Endothelial cell of umbilical vein (primary cell): ENCODE measurements around the gene STAG1. TPM values are rescaled to one million over a fixed set of nuclear protein-coding genes. Genes with fewer than 3 reads are reported as not detected.

ENCODE experiments used
- BruUV-seq: library from RNA; stranded (reverse); fragments of 400-500 nt; replicated peaks from 2 replicates; lab custom pipeline; 2021; lab: Mats Ljungman, UMichigan
- CTCF ChIA-PET: fragments of 300-600, 350-600 bp; sonication (Branson Sonifier 250); formaldehyde crosslinking; loops from one replicate; lab custom pipeline; 2021; ENCODE audit warnings: antibody characterized with exemption, inconsistent platforms; lab: Charles Lee
- POLR2A ChIA-PET: fragments of 300-600, 350-600 bp; sonication (Branson Sonifier 250); formaldehyde crosslinking; loops from one replicate; lab custom pipeline; 2021; ENCODE audit warnings: antibody characterized with exemption, inconsistent platforms; lab: Charles Lee
- DNase-seq: peaks from one replicate; pipeline ENCODE4 v3.0.0-alpha.2; 2011; ENCODE audit warnings: low read depth, low spot score
- FAIRE-seq: peaks from 2 replicates; lab custom pipeline; 2011; peaks lifted over from hg19 to GRCh38; lab: Jason Lieb, UNC
- H2AFZ ChIP-seq: 2 replicates; pipeline ENCODE4 v1.6.0; 2012; ENCODE audit warnings: low read depth, low read length, control low read depth, inconsistent platforms
- H3K27ac ChIP-seq: 2 replicates; pipeline ENCODE4 v1.5.1; 2011; ENCODE audit warnings: low read depth, mild to moderate bottlenecking, control low read depth, low read length, moderate library complexity; ENCODE audit not compliant: insufficient read depth
- H3K27me3 ChIP-seq, 2 experiments: 2 replicates each; pipeline versions ENCODE4 v1.6.0 to v1.6.1; 2011; ENCODE audit warnings: low read length in 2 of 2, mixed read lengths in 1 of 2; ENCODE audit not compliant: control insufficient read depth in 2 of 2, insufficient read depth in 2 of 2
- H3K36me3 ChIP-seq, 2 experiments: 2 replicates in 1 of 2; 3 replicates in 1 of 2; pipeline ENCODE4 v1.5.1; 2011; ENCODE audit warnings: low read length in 2 of 2, mild to moderate bottlenecking in 1 of 2, moderate library complexity in 1 of 2; ENCODE audit not compliant: control insufficient read depth in 2 of 2, insufficient read depth in 2 of 2; ENCODE audit errors: extremely low read depth in 1 of 2
- H3K4me1 ChIP-seq: 3 replicates; pipeline ENCODE4 v1.5.1; 2011; ENCODE audit warnings: mild to moderate bottlenecking, low read length; ENCODE audit not compliant: control insufficient read depth, insufficient read depth; ENCODE audit errors: extremely low read depth
- H3K4me2 ChIP-seq: 2 replicates; pipeline ENCODE4 v1.6.1; 2011; ENCODE audit warnings: low read length, control low read depth, mixed read lengths; ENCODE audit not compliant: insufficient read depth
- H3K4me3 ChIP-seq, 3 experiments: fragments of 200-600 bp in 1 of 3; sonication (generic), shearing (Covaris generic) in 1 of 3; replicated peaks in 1 of 3; 2 replicates each; pipeline ENCODE4 v1.5.1; 2011 to 2016; ENCODE audit warnings: control low read depth in 3 of 3, low read length in 3 of 3, mild to moderate bottlenecking in 2 of 3, inconsistent platforms in 1 of 3, low read depth in 1 of 3, moderate library complexity in 1 of 3; ENCODE audit not compliant: insufficient read depth in 1 of 3
- H3K79me2 ChIP-seq: 2 replicates; pipeline ENCODE4 v1.6.0; 2012; ENCODE audit warnings: low read length, inconsistent platforms; ENCODE audit not compliant: control insufficient read depth, insufficient read depth
- H3K9ac ChIP-seq: replicated peaks from 2 replicates; pipeline ENCODE3; 2011; ENCODE audit warnings: low read length, control low read depth; ENCODE audit not compliant: insufficient read depth; ENCODE audit errors: extremely low read depth
- H3K9me1 ChIP-seq: replicated peaks from 3 replicates; pipeline ENCODE4 v1.6.0; 2011; ENCODE audit warnings: mild to moderate bottlenecking, low read length; ENCODE audit not compliant: control insufficient read depth, insufficient read depth; ENCODE audit errors: extremely low read depth
- H3K9me3 ChIP-seq: replicated peaks from 2 replicates; pipeline ENCODE4 v1.5.1; 2012; ENCODE audit warnings: low read length, inconsistent platforms; ENCODE audit not compliant: control insufficient read depth, insufficient read depth
- H4K20me1 ChIP-seq: replicated peaks from 2 replicates; pipeline ENCODE3; 2011; ENCODE audit warnings: mild to moderate bottlenecking, low read length; ENCODE audit not compliant: control insufficient read depth, insufficient read depth; ENCODE audit errors: extremely low read depth
- EZH2 ChIP-seq: IDR thresholded peaks from 2 replicates; pipeline ENCODE4 v1.6.1; 2012; ENCODE audit warnings: borderline replicate concordance, low read depth, mild to moderate bottlenecking, moderate library complexity, low read length, inconsistent platforms; ENCODE audit not compliant: severe bottlenecking
- FOS ChIP-seq: IDR thresholded peaks from 2 replicates; pipeline ENCODE4 v1.6.1; 2011; ENCODE audit warnings: mild to moderate bottlenecking, low read length, moderate library complexity, borderline replicate concordance; ENCODE audit not compliant: insufficient read depth
- GATA2 ChIP-seq: IDR thresholded peaks from 2 replicates; pipeline ENCODE4 v1.7.0; 2011; ENCODE audit warnings: low read depth, mild to moderate bottlenecking, moderate library complexity, mixed read lengths, low read length; ENCODE audit not compliant: insufficient read length, insufficient read depth
- JUN ChIP-seq: IDR thresholded peaks from 2 replicates; pipeline ENCODE4 v1.6.1; 2011; ENCODE audit warnings: borderline replicate concordance, low read depth; ENCODE audit not compliant: insufficient read length, insufficient read depth
- MYC ChIP-seq: IDR thresholded peaks from one replicate; pipeline ENCODE4 v1.6.1; 2011; ENCODE audit warnings: mild to moderate bottlenecking, low read depth, low read length
- POLR2A ChIP-seq: IDR thresholded peaks from 2 replicates; pipeline ENCODE4 v1.6.1; 2012; ENCODE audit warnings: low read depth, mild to moderate bottlenecking, control low read depth, low read length
- POLR2AphosphoS5 ChIP-seq: IDR thresholded peaks from 2 replicates; pipeline ENCODE4 v1.6.1; 2012; ENCODE audit warnings: low read depth, mild to moderate bottlenecking, control low read depth, low read length, moderate library complexity; ENCODE audit not compliant: insufficient read depth
- dilution Hi-C: fragments of 300-500 bp; cut with MboI; formaldehyde crosslinking; loops from one replicate; pipeline ENCODE4 v1.15.0; 2019; ENCODE audit warnings: low sequenced_read_pairs; ENCODE audit not compliant: extremely low pct_ligation_motif_present
- intact Hi-C: fragments of 100-400 bp; cut with micrococcal nuclease; formaldehyde crosslinking; loops from one replicate; pipeline ENCODE4 v1.10.0; 2022
- polyA plus RNA-seq, 4 experiments: library from polyadenylated mRNA; depleted of rRNA in 3 of 4; stranded (reverse) in 3 of 4; unstranded in 1 of 4; fragments of >200 nt; gene quantifications; 2 replicates each; pipeline versions ENCODE4 v1.2.1 to v1.2.3, GENCODE V29; 2011 to 2012; ENCODE audit warnings: missing spikeins in 1 of 4
- total RNA-seq: library from RNA; stranded (reverse); gene quantifications from 2 replicates; pipeline ENCODE4 v1.2.3, GENCODE V29; 2021
- TF ChIP-seq, protein P1 (sequence below), 2 donors: IDR thresholded peaks; 1 replicate in 1 of 2; 2 replicates in 1 of 2; pipeline ENCODE4 v1.5.1; 2011; ENCODE audit warnings: low read length in 2 of 2, mild to moderate bottlenecking in 2 of 2, moderate library complexity in 2 of 2, control low read depth in 1 of 2, inconsistent platforms in 1 of 2, low read depth in 1 of 2; ENCODE audit not compliant: insufficient read depth in 1 of 2; ENCODE audit errors: extremely low read depth in 1 of 2
- TF ChIP-seq, protein P2 (sequence below): IDR thresholded peaks from 2 replicates; pipeline ENCODE4 v1.6.1; 2011; ENCODE audit not compliant: insufficient read depth, insufficient read length

Gene STAG1
- total and polyA plus RNA-seq, 2 donors (not counting 3 experiments of a cell fraction or from before 2014, with no cell fraction given): 7.4 to 42.1 TPM

DNA sequence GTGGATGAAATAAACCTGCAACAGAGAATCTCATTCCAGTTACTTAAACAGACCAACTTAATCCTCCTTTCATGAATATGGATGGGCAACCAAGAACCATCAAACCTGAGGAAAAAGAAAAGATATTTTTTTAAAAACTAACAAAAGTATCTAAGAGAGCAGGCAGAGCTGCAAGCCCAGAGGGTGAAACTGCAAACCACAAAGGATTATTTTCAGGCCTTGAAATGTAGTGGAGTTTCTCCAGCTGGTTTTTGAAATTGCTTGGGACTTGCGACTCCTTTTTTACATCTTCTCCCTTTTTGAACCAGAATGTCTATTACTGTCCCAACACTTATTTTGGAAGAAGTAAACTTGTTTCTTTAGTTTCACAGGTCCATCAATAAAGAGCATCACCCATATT, 87.4 kb downstream of the STAG1 start:
- FAIRE-seq (no peak), DNase-seq (no peak)
- no peak overlapping the region for H3K27ac ChIP-seq
- peaks cover 7% of the 10 kb centered on the region for H3K4me1 ChIP-seq
- H3K4me3 ChIP-seq: no peak overlapping the region
- no peak overlapping the region for H3K4me2 ChIP-seq
- no peak overlapping the region for H2AFZ ChIP-seq
- H3K9ac ChIP-seq: no peak overlapping the region
- intact Hi-C loops: no loop called here
- H4K20me1 ChIP-seq: no peaks in the 10 kb centered on the region
- H3K27me3 ChIP-seq: no peaks in the 10 kb centered on the region
- H3K79me2 ChIP-seq: peaks cover 68% of the 10 kb centered on the region
- H3K36me3 ChIP-seq: no peaks in the 10 kb centered on the region
- ChIA-PET CTCF (interaction anchor here (0.5 to 1.4 kb wide), 2 partner anchors 60 to 88 kb away, joined by 3 to 5 read pairs; partner anchors contain the start of gene STAG1), POLR2A (no interaction called here)
- H3K9me1 ChIP-seq: no peaks in the 10 kb centered on the region
- no peak for TF ChIP-seq POLR2A
- no peak for TF ChIP-seq EZH2
- no peak for TF ChIP-seq MYC
- no peak for TF ChIP-seq JUN
- TF ChIP-seq, protein P1, sequence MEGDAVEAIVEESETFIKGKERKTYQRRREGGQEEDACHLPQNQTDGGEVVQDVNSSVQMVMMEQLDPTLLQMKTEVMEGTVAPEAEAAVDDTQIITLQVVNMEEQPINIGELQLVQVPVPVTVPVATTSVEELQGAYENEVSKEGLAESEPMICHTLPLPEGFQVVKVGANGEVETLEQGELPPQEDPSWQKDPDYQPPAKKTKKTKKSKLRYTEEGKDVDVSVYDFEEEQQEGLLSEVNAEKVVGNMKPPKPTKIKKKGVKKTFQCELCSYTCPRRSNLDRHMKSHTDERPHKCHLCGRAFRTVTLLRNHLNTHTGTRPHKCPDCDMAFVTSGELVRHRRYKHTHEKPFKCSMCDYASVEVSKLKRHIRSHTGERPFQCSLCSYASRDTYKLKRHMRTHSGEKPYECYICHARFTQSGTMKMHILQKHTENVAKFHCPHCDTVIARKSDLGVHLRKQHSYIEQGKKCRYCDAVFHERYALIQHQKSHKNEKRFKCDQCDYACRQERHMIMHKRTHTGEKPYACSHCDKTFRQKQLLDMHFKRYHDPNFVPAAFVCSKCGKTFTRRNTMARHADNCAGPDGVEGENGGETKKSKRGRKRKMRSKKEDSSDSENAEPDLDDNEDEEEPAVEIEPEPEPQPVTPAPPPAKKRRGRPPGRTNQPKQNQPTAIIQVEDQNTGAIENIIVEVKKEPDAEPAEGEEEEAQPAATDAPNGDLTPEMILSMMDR (IDR thresholded peaks at IDR 0.05; ENCODE audit: extremely low read depth in 1 of 2, insufficient read depth in 1 of 2, low read depth in 1 of 2, low read length in 2 of 2): no peak
- TF ChIP-seq, protein P2, sequence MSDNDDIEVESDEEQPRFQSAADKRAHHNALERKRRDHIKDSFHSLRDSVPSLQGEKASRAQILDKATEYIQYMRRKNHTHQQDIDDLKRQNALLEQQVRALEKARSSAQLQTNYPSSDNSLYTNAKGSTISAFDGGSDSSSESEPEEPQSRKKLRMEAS: no peak
- TF ChIP-seq GATA2: no peak
- TF ChIP-seq POLR2AphosphoS5: no peak
- TF ChIP-seq FOS: no peak
- dilution Hi-C loops: no loop called here
- no TSS peak for BruUV-seq
- no peaks in the 10 kb centered on the region for H3K9me3 ChIP-seq
